GM12874 (cell line): ENCODE measurements around the gene TMEM184C.
A peak's percentile ranks its signal among the peaks of the same experiment; 100 is the strongest.

ENCODE experiments used
- CTCF ChIP-seq: IDR thresholded peaks from 2 replicates; pipeline ENCODE4 v1.5.1; 2011; ENCODE audit warnings: low read depth, mild to moderate bottlenecking, control low read depth, low read length, moderate library complexity; ENCODE audit not compliant: insufficient read depth

The TMEM184C gene

GRCh38 chr4:147678796-147679549, 61.8 kb downstream of the TMEM184C start:
- TF ChIP-seq CTCF = peak; percentile 47

- TF ChIP-seq CTCF = no peak
These were observed 65.6 kb downstream of the TMEM184C start for GRCh38 chr4:147682755-147683154.

GRCh38 chr4:147683188-147683591, 66.0 kb downstream of the TMEM184C start:
- no peak for TF ChIP-seq CTCF

- no peak for TF ChIP-seq CTCF
These were observed 66.8 kb downstream of the TMEM184C start, which contains the start of gene PRMT9 for GRCh38 chr4:147683717-147684700. Gene PRMT9, minus strand, starts transcription at chr4:147684163. Its CDS starts 176 bp downstream, at chr4:147683987.

GRCh38 chr4:147689067-147689466, 71.9 kb downstream of the TMEM184C start:
- TF ChIP-seq CTCF = no peak

GRCh38 chr4:147691820-147692219, 74.6 kb downstream of the TMEM184C start:
- no peak for TF ChIP-seq CTCF

- no peak for TF ChIP-seq CTCF
These were observed 76.0 kb downstream of the TMEM184C start for GRCh38 chr4:147693218-147693617.
